SH-SY5Y (cell line): ENCODE results near the gene HDDC2.

Experiments used
- GATA2 ChIP-seq: IDR thresholded peaks from 2 replicates; pipeline ENCODE4 v1.6.1; 2011; ENCODE audit warnings: mild to moderate bottlenecking, low read depth, low read length
- GATA3 ChIP-seq: IDR thresholded peaks from 2 replicates; pipeline ENCODE4 v1.6.1; 2011; ENCODE audit warnings: low read depth, mild to moderate bottlenecking, low read length, moderate library complexity

GRCh38 chr6:125312950-125313349 is 11.2 kb upstream of the HDDC2 start:
- TF ChIP-seq GATA2 (no peak), GATA3 (no peak)
